Suppressor macrophage treated with lipopolysaccharide for 1 hour (primary cell): ENCODE data around the gene ETS1.

ENCODE experiments used
- DNase-seq, 3 donors: peaks; one replicate each; pipeline ENCODE4 v3.0.0-alpha.2; 2020 to 2022

ETS1 gene

GRCh38 chr11:128480066-128480465, 107.3 kb downstream of the ETS1 start:
- no peak for DNase-seq

- DNase-seq = no peak
These were observed 108.2 kb downstream of the ETS1 start for GRCh38 chr11:128479144-128479543.

GRCh38 chr11:128478305-128478704, 109.1 kb downstream of the ETS1 start:
- no peak for DNase-seq

GRCh38 chr11:128477811-128478210, 109.5 kb downstream of the ETS1 start:
- DNase-seq = no peak

GRCh38 chr11:128477278-128477677, 110.1 kb downstream of the ETS1 start:
- no peak for DNase-seq

GRCh38 chr11:128476729-128477128, 110.6 kb downstream of the ETS1 start:
- DNase-seq = no peak

GRCh38 chr11:128476049-128476448, 111.3 kb downstream of the ETS1 start:
- no peak for DNase-seq

GRCh38 chr11:128474036-128474874, 113.1 kb downstream of the ETS1 start:
- DNase-seq = no peak

- DNase-seq = no peak
These were observed 113.7 kb downstream of the ETS1 start for GRCh38 chr11:128473636-128474035.

GRCh38 chr11:128472128-128473089, 114.9 kb downstream of the ETS1 start:
- DNase-seq = no peak

- DNase-seq = no peak
These were observed 116.2 kb downstream of the ETS1 start for GRCh38 chr11:128471138-128471661.

- DNase-seq = no peak
These were observed 117.3 kb downstream of the ETS1 start for GRCh38 chr11:128470081-128470480.

GRCh38 chr11:128469220-128469619, 118.1 kb downstream of the ETS1 start:
- no peak for DNase-seq

- DNase-seq = no peak
These were observed 119.2 kb downstream of the ETS1 start for GRCh38 chr11:128468111-128468510.

GRCh38 chr11:128467610-128468041, 119.7 kb downstream of the ETS1 start:
- no peak for DNase-seq

- DNase-seq = no peak
These were observed 120.3 kb downstream of the ETS1 start for GRCh38 chr11:128467041-128467440.

GRCh38 chr11:128465946-128466705, 121.2 kb downstream of the ETS1 start:
- no peak for DNase-seq

GRCh38 chr11:128465531-128465930, 121.8 kb downstream of the ETS1 start:
- no peak for DNase-seq

GRCh38 chr11:128464878-128465450, 122.4 kb downstream of the ETS1 start:
- peak in 1 of 3 donors; percentile 14 for DNase-seq

GRCh38 chr11:128463979-128464378, 123.4 kb downstream of the ETS1 start:
- no peak for DNase-seq

GRCh38 chr11:128463371-128463829, 124.0 kb downstream of the ETS1 start:
- no peak for DNase-seq

- DNase-seq = no peak
These were observed 124.4 kb downstream of the ETS1 start for GRCh38 chr11:128462922-128463321.
